Type B pancreatic cell (in vitro differentiated cells): ENCODE results near the gene LTBP2. TPM values are rescaled to one million over a fixed set of nuclear protein-coding genes. Genes with fewer than 3 reads are reported as not detected.
"Not testable (repeated sequence)": the region's sequence is repeated elsewhere in the genome, so short reads cannot be mapped to it uniquely, and the experiment has no call there.

Experiments used
- DNase-seq: peaks from one replicate; pipeline ENCODE4 v3.0.0; 2021; ENCODE audit warnings: mixed read lengths; ENCODE audit not compliant: unreplicated experiment; ENCODE audit errors: extremely low spot score
- H3K27ac Mint-ChIP-seq: 2 replicates; pipeline ENCODE4 v1.8.0; 2021; ENCODE audit warnings: mild to moderate bottlenecking, mixed read lengths
- H3K27me3 Mint-ChIP-seq: 2 replicates; pipeline ENCODE4 v1.8.0; 2021; ENCODE audit warnings: mixed read lengths
- H3K36me3 Mint-ChIP-seq: 2 replicates; pipeline ENCODE4 v1.8.0; 2021; ENCODE audit warnings: mixed read lengths
- H3K4me1 Mint-ChIP-seq: one replicate; pipeline ENCODE4 v1.8.0; 2021; ENCODE audit warnings: mixed read lengths; ENCODE audit not compliant: unreplicated experiment
- H3K4me3 Mint-ChIP-seq: 2 replicates; pipeline ENCODE4 v1.8.0; 2021; ENCODE audit warnings: mild to moderate bottlenecking, mixed read lengths
- H3K9me3 Mint-ChIP-seq: 2 replicates; pipeline ENCODE4 v1.8.0; 2021; ENCODE audit warnings: mixed read lengths
- CTCF ChIP-seq: fragments of 200-600 bp; sonication (generic); conservative IDR thresholded peaks from 2 replicates; pipeline ENCODE4 v1.5.0; 2021; ENCODE audit warnings: antibody characterized with exemption, mild to moderate bottlenecking
- total RNA-seq: library from RNA; stranded (reverse); gene quantifications from 2 replicates; pipeline ENCODE4 v1.2.1, GENCODE V29; 2021; ENCODE audit warnings: low replicate concordance

Gene LTBP2
- total RNA-seq, 1 donor from 2014 or later = 1.1 TPM

- Mint-ChIP-seq H3K4me3 (no peak overlapping the region), H3K4me1 (no peaks in the 10 kb centered on the region), H3K27me3 (no peaks in the 10 kb centered on the region), H3K9me3 (no peaks in the 10 kb centered on the region), H3K27ac (no peak overlapping the region), H3K36me3 (no peaks in the 10 kb centered on the region)
- no peak for TF ChIP-seq CTCF
- DNase-seq = no peak
Measured at GRCh38 chr14:74462993-74463392, 149.0 kb downstream of the LTBP2 start.

GRCh38 chr14:74459976-74460375 lies 152.1 kb downstream of the LTBP2 start:
- DNase-seq = no peak

GRCh38 chr14:74459289-74459946 lies 152.6 kb downstream of the LTBP2 start:
- Mint-ChIP-seq H3K27ac (no peak overlapping the region), H3K4me1 (no peaks in the 10 kb centered on the region), H3K9me3 (peaks cover 4% of the 10 kb centered on the region), H3K4me3 (no peak overlapping the region), H3K27me3 (no peaks in the 10 kb centered on the region), H3K36me3 (no peaks in the 10 kb centered on the region)
- DNase-seq = no peak
- TF ChIP-seq CTCF = peak; percentile 72

More at GRCh38 chr14:74459976-74460375, 152.1 kb downstream of the LTBP2 start:
- TF ChIP-seq CTCF = no peak
- Mint-ChIP-seq H3K9me3 (no peaks in the 10 kb centered on the region), H3K27me3 (no peaks in the 10 kb centered on the region), H3K4me3 (no peak overlapping the region), H3K4me1 (no peaks in the 10 kb centered on the region), H3K27ac (no peak overlapping the region), H3K36me3 (no peaks in the 10 kb centered on the region)

- H3K27me3 Mint-ChIP-seq = no peaks in the 10 kb centered on the region
- TF ChIP-seq CTCF = no peak
- no peaks in the 10 kb centered on the region for H3K4me1 Mint-ChIP-seq
- H3K4me3 Mint-ChIP-seq = no peak overlapping the region
- no peaks in the 10 kb centered on the region for H3K36me3 Mint-ChIP-seq
- H3K9me3 Mint-ChIP-seq = peaks cover 4% of the 10 kb centered on the region
- DNase-seq = no peak
- no peak overlapping the region for H3K27ac Mint-ChIP-seq
Measured at GRCh38 chr14:74457565-74457895, 154.5 kb downstream of the LTBP2 start.

- no peak overlapping the region for H3K4me3 Mint-ChIP-seq
- no peak for DNase-seq
- no peaks in the 10 kb centered on the region for H3K4me1 Mint-ChIP-seq
- H3K9me3 Mint-ChIP-seq = peaks cover 4% of the 10 kb centered on the region
- no peak overlapping the region for H3K27ac Mint-ChIP-seq
- H3K36me3 Mint-ChIP-seq = no peaks in the 10 kb centered on the region
- TF ChIP-seq CTCF = no peak
- H3K27me3 Mint-ChIP-seq = no peaks in the 10 kb centered on the region
Measured at GRCh38 chr14:74456684-74457564, 155.1 kb downstream of the LTBP2 start.

- not testable (repeated sequence) for H3K4me3 Mint-ChIP-seq, H3K27me3 Mint-ChIP-seq, H3K27ac Mint-ChIP-seq, DNase-seq, H3K4me1 Mint-ChIP-seq, H3K36me3 Mint-ChIP-seq, H3K9me3 Mint-ChIP-seq
Measured at GRCh38 chr14:74454397-74454796, 157.6 kb downstream of the LTBP2 start.
